IgD-negative memory B cell (primary cell): ENCODE results near the gene FTO. TPM values are rescaled to one million over a fixed set of nuclear protein-coding genes. Genes with fewer than 3 reads are reported as not detected.
A peak's percentile ranks its signal among the peaks of the same experiment; 100 is the strongest.
"Not testable (repeated sequence)": the region's sequence is repeated elsewhere in the genome, so short reads cannot be mapped to it uniquely, and the experiment has no call there.

Source experiments
- H3K27ac Mint-ChIP-seq, 3 donors: one replicate each; pipeline ENCODE4 v1.8.0; 2020 to 2022; ENCODE audit warnings: mild to moderate bottlenecking in 3 of 3, mixed read lengths in 3 of 3, moderate library complexity in 1 of 3
- H3K27me3 Mint-ChIP-seq: one replicate; pipeline ENCODE4 v1.8.0; 2021; ENCODE audit warnings: mixed read lengths
- H3K36me3 Mint-ChIP-seq: one replicate; pipeline ENCODE4 v1.8.0; 2020; ENCODE audit warnings: mild to moderate bottlenecking, mixed read lengths
- H3K4me1 Mint-ChIP-seq, 3 donors: one replicate each; pipeline ENCODE4 v1.8.0; 2020 to 2022; ENCODE audit warnings: mixed read lengths in 3 of 3, mild to moderate bottlenecking in 1 of 3
- H3K4me3 Mint-ChIP-seq, 4 donors: one replicate each; pipeline ENCODE4 v1.8.0; 2020 to 2022; ENCODE audit warnings: mild to moderate bottlenecking in 4 of 4, mixed read lengths in 4 of 4, moderate library complexity in 3 of 4
- H3K9me3 Mint-ChIP-seq, 3 donors: one replicate each; pipeline ENCODE4 v1.8.0; 2020 to 2021; ENCODE audit warnings: mixed read lengths in 3 of 3, mild to moderate bottlenecking in 1 of 3
- polyA plus RNA-seq: library from polyadenylated mRNA; unstranded; fragments of 300-500 nt; fragmentation: Illumina TruSeq; gene quantifications from one replicate; pipeline ENCODE4 v1.2.3, GENCODE V29; 2021

Gene FTO
- polyA plus RNA-seq, 1 donor from 2014 or later, result 53.2 TPM

- Mint-ChIP-seq H3K27me3 (no peaks in the 10 kb centered on the region), H3K36me3 (peaks cover 7% of the 10 kb centered on the region), H3K4me1 (no peaks in the 10 kb centered on the region), H3K4me3 (no peak overlapping the region), H3K9me3 (no peaks in the 10 kb centered on the region), H3K27ac (no peak overlapping the region)
These were observed 13.2 kb upstream of the FTO start for GRCh38 chr16:53690771-53691170.

GRCh38 chr16:53692146-53692545, 11.8 kb upstream of the FTO start:
- Mint-ChIP-seq H3K27ac (peak overlapping the region in 1 of 3 donors; percentile 39), H3K9me3 (no peaks in the 10 kb centered on the region), H3K36me3 (peaks cover 7% of the 10 kb centered on the region), H3K4me3 (no peak overlapping the region), H3K27me3 (no peaks in the 10 kb centered on the region), H3K4me1 (no peaks in the 10 kb centered on the region)

GRCh38 chr16:53693320-53693719, 10.6 kb upstream of the FTO start:
- H3K4me3 Mint-ChIP-seq, result no peak overlapping the region
- no peaks in the 10 kb centered on the region for H3K4me1 Mint-ChIP-seq
- H3K9me3 Mint-ChIP-seq, result no peaks in the 10 kb centered on the region
- H3K27me3 Mint-ChIP-seq, result no peaks in the 10 kb centered on the region
- H3K27ac Mint-ChIP-seq, result no peak overlapping the region
- peaks cover 7% of the 10 kb centered on the region for H3K36me3 Mint-ChIP-seq

GRCh38 chr16:53695070-53695469, 8.9 kb upstream of the FTO start:
- H3K27ac Mint-ChIP-seq, result no peak overlapping the region
- H3K36me3 Mint-ChIP-seq, result peaks cover 7% of the 10 kb centered on the region
- H3K4me3 Mint-ChIP-seq, result no peak overlapping the region
- H3K4me1 Mint-ChIP-seq, result no peaks in the 10 kb centered on the region
- H3K9me3 Mint-ChIP-seq, result no peaks in the 10 kb centered on the region
- no peaks in the 10 kb centered on the region for H3K27me3 Mint-ChIP-seq

- not testable (repeated sequence) for H3K27me3 Mint-ChIP-seq, H3K27ac Mint-ChIP-seq, H3K9me3 Mint-ChIP-seq, H3K4me3 Mint-ChIP-seq, H3K36me3 Mint-ChIP-seq, H3K4me1 Mint-ChIP-seq
These were observed 5.7 kb upstream of the FTO start for GRCh38 chr16:53698271-53698670.

GRCh38 chr16:53704445-53704813, 473 bp downstream of the FTO start:
- Mint-ChIP-seq H3K36me3 (peaks cover 2% of the 10 kb centered on the region), H3K27me3 (no peaks in the 10 kb centered on the region), H3K4me3 (peak overlapping the region; percentile 92 to 99 (median 98)), H3K9me3 (no peaks in the 10 kb centered on the region), H3K27ac (peak overlapping the region; percentile 77 to 94 (median 90)), H3K4me1 (peaks cover 19 to 38% (median 21%) of the 10 kb centered on the region in 3 donors)

GRCh38 chr16:53707671-53708070, 3.7 kb downstream of the FTO start:
- Mint-ChIP-seq H3K27me3 (no peaks in the 10 kb centered on the region), H3K36me3 (peaks cover 5% of the 10 kb centered on the region), H3K9me3 (no peaks in the 10 kb centered on the region), H3K4me1 (peaks cover 25 to 40% (median 27%) of the 10 kb centered on the region in 3 donors), H3K27ac (no peak overlapping the region), H3K4me3 (peak overlapping the region in 1 of 4 donors; percentile 25)

- Mint-ChIP-seq H3K27ac (no peak overlapping the region), H3K4me1 (peaks cover 23 to 40% (median 27%) of the 10 kb centered on the region in 3 donors)
These were observed 4.5 kb downstream of the FTO start for GRCh38 chr16:53708490-53708889.

GRCh38 chr16:53711390-53711789, 7.4 kb downstream of the FTO start:
- Mint-ChIP-seq H3K27ac (no peak overlapping the region), H3K36me3 (peaks cover 2% of the 10 kb centered on the region), H3K4me1 (peaks cover 14 to 36% (median 30%) of the 10 kb centered on the region in 3 donors), H3K27me3 (no peaks in the 10 kb centered on the region), H3K4me3 (no peak overlapping the region), H3K9me3 (no peaks in the 10 kb centered on the region)

More at GRCh38 chr16:53708490-53708889, 4.5 kb downstream of the FTO start:
- H3K9me3 Mint-ChIP-seq, result no peaks in the 10 kb centered on the region
- H3K27me3 Mint-ChIP-seq, result no peaks in the 10 kb centered on the region
- H3K4me3 Mint-ChIP-seq, result no peak overlapping the region
- peaks cover 5% of the 10 kb centered on the region for H3K36me3 Mint-ChIP-seq

- no peak overlapping the region for H3K4me3 Mint-ChIP-seq
- H3K9me3 Mint-ChIP-seq, result no peaks in the 10 kb centered on the region
- H3K4me1 Mint-ChIP-seq, result peaks cover 14 to 33% (median 30%) of the 10 kb centered on the region in 3 donors
- H3K27me3 Mint-ChIP-seq, result no peaks in the 10 kb centered on the region
- H3K27ac Mint-ChIP-seq, result no peak overlapping the region
- peaks cover 2% of the 10 kb centered on the region for H3K36me3 Mint-ChIP-seq
These were observed 8.1 kb downstream of the FTO start for GRCh38 chr16:53712065-53712464.

GRCh38 chr16:53713403-53714204, 9.6 kb downstream of the FTO start:
- Mint-ChIP-seq H3K9me3 (no peaks in the 10 kb centered on the region), H3K4me1 (peaks cover 13 to 29% (median 26%) of the 10 kb centered on the region in 3 donors), H3K36me3 (peaks cover 2% of the 10 kb centered on the region), H3K27ac (no peak overlapping the region), H3K27me3 (no peaks in the 10 kb centered on the region), H3K4me3 (no peak overlapping the region)

- Mint-ChIP-seq H3K27ac (no peak overlapping the region), H3K36me3 (peaks cover 2% of the 10 kb centered on the region), H3K4me3 (no peak overlapping the region), H3K9me3 (no peaks in the 10 kb centered on the region), H3K27me3 (no peaks in the 10 kb centered on the region), H3K4me1 (peaks cover 10 to 32% (median 26%) of the 10 kb centered on the region in 3 donors)
These were observed 10.5 kb downstream of the FTO start for GRCh38 chr16:53714205-53715022.

GRCh38 chr16:53715023-53715384, 11.0 kb downstream of the FTO start:
- H3K36me3 Mint-ChIP-seq, result peaks cover 2% of the 10 kb centered on the region
- peaks cover 10 to 29% (median 26%) of the 10 kb centered on the region in 3 donors for H3K4me1 Mint-ChIP-seq
- no peak overlapping the region for H3K4me3 Mint-ChIP-seq
- H3K9me3 Mint-ChIP-seq, result no peaks in the 10 kb centered on the region
- no peak overlapping the region for H3K27ac Mint-ChIP-seq
- H3K27me3 Mint-ChIP-seq, result no peaks in the 10 kb centered on the region

GRCh38 chr16:53717577-53717976, 13.6 kb downstream of the FTO start:
- H3K27ac Mint-ChIP-seq, result no peak overlapping the region
- H3K9me3 Mint-ChIP-seq, result no peaks in the 10 kb centered on the region
- H3K4me1 Mint-ChIP-seq, result peaks cover 6 to 26% (median 22%) of the 10 kb centered on the region in 3 donors
- no peak overlapping the region for H3K4me3 Mint-ChIP-seq
- H3K27me3 Mint-ChIP-seq, result no peaks in the 10 kb centered on the region
- peaks cover 6% of the 10 kb centered on the region for H3K36me3 Mint-ChIP-seq

GRCh38 chr16:53721017-53721416, 17.1 kb downstream of the FTO start:
- peaks cover 6% of the 10 kb centered on the region for H3K36me3 Mint-ChIP-seq
- H3K4me1 Mint-ChIP-seq, result peaks cover 3 to 19% (median 19%) of the 10 kb centered on the region in 3 donors
- H3K27ac Mint-ChIP-seq, result no peak overlapping the region
- H3K27me3 Mint-ChIP-seq, result no peaks in the 10 kb centered on the region
- no peak overlapping the region for H3K4me3 Mint-ChIP-seq
- H3K9me3 Mint-ChIP-seq, result no peaks in the 10 kb centered on the region
